OCI-LY1 (cell line): ENCODE data around the gene SPRN.

Experiments used
- H2AFZ ChIP-seq: fragments of 200-600 bp; sonication (generic), shearing (Covaris generic); 2 replicates; pipeline ENCODE4 v1.6.0; 2014; ENCODE audit warnings: antibody characterized with exemption, mild to moderate bottlenecking, low read length
- H3F3A ChIP-seq: fragments of 200-600 bp; sonication (generic), shearing (Covaris generic); 2 replicates; pipeline ENCODE4 v1.6.0; 2014; ENCODE audit warnings: mild to moderate bottlenecking, antibody characterized with exemption, low read length, moderate library complexity; ENCODE audit not compliant: insufficient read depth
- H3K27ac ChIP-seq: fragments of 200-600 bp; sonication (generic); 2 replicates; pipeline ENCODE4 v1.5.1; 2014; ENCODE audit warnings: low read length, mixed run types, mild to moderate bottlenecking, low read depth; ENCODE audit not compliant: poor library complexity, severe bottlenecking
- H3K27me3 ChIP-seq: fragments of 200-600 bp; sonication (generic); 2 replicates; pipeline ENCODE4 v1.6.0; 2014; ENCODE audit warnings: antibody characterized with exemption, mild to moderate bottlenecking, low read length, moderate library complexity; ENCODE audit not compliant: insufficient read depth
- H3K36me3 ChIP-seq: fragments of 200-600 bp; sonication (generic); 2 replicates; pipeline ENCODE4 v1.6.1; 2014; ENCODE audit warnings: mild to moderate bottlenecking, antibody characterized with exemption, low read length, moderate library complexity, mixed read lengths; ENCODE audit not compliant: insufficient read depth
- H3K4me1 ChIP-seq: fragments of 200-600 bp; sonication (generic); 2 replicates; pipeline ENCODE4 v1.5.1; 2014; ENCODE audit warnings: mild to moderate bottlenecking, low read length, moderate library complexity; ENCODE audit not compliant: insufficient read depth, severe bottlenecking
- H3K4me2 ChIP-seq: fragments of 200-600 bp; sonication (generic), shearing (Covaris generic); 2 replicates; pipeline ENCODE4 v1.6.1; 2014; ENCODE audit warnings: low read length
- H3K4me3 ChIP-seq: fragments of 200-600 bp; sonication (generic); 2 replicates; pipeline ENCODE4 v1.5.1; 2014; ENCODE audit warnings: low read length, low read depth, mild to moderate bottlenecking, mixed read lengths; ENCODE audit not compliant: poor library complexity, severe bottlenecking
- H3K79me2 ChIP-seq: fragments of 200-600 bp; shearing (Covaris generic); 2 replicates; pipeline ENCODE4 v1.6.1; 2016; ENCODE audit warnings: mixed run types, low read length, mixed read lengths; ENCODE audit not compliant: insufficient read depth
- H3K9ac ChIP-seq: fragments of 200-600 bp; sonication (generic), shearing (Covaris generic); 2 replicates; pipeline ENCODE4 v1.6.1; 2014; ENCODE audit warnings: mild to moderate bottlenecking, low read length, mixed read lengths
- H3K9me2 ChIP-seq: fragments of 200-600 bp; sonication (generic), shearing (Covaris generic); 2 replicates; pipeline ENCODE4 v1.6.1; 2014; ENCODE audit warnings: low read depth, mild to moderate bottlenecking, low read length, mixed read lengths
- H3K9me3 ChIP-seq: fragments of 200-600 bp; shearing (Covaris generic); 2 replicates; pipeline ENCODE4 v1.6.1; 2014; ENCODE audit warnings: low read length, mixed read lengths
- H4K20me1 ChIP-seq: fragments of 200-600 bp; sonication (generic), shearing (Covaris generic); 2 replicates; pipeline ENCODE4 v1.6.0; 2016; ENCODE audit warnings: mild to moderate bottlenecking, low read length; ENCODE audit not compliant: insufficient read depth
- CTCF ChIP-seq: fragments of 200-600 bp; sonication (generic), shearing (Covaris generic); IDR thresholded peaks from 2 replicates; pipeline ENCODE4 v1.5.1; 2017; ENCODE audit warnings: mild to moderate bottlenecking, antibody characterized with exemption, low read length, moderate library complexity, mixed read lengths
- EZH2 ChIP-seq: fragments of 200-600 bp; sonication (generic), shearing (Covaris generic); IDR thresholded peaks from 2 replicates; pipeline ENCODE4 v1.8.0; 2017; ENCODE audit warnings: borderline replicate concordance, mixed run types, mild to moderate bottlenecking, antibody characterized with exemption, low read length, moderate library complexity, mixed read lengths

Gene SPRN

GRCh38 chr10:133385214-133385613 is 39.2 kb downstream of the SPRN start:
- no peak overlapping the region for H3K27ac ChIP-seq
- H2AFZ ChIP-seq = no peak overlapping the region
- TF ChIP-seq EZH2 (no peak), CTCF (no peak)
- no peak overlapping the region for H3K9ac ChIP-seq
- H3K79me2 ChIP-seq = no peaks in the 10 kb centered on the region
- H3K9me3 ChIP-seq = no peaks in the 10 kb centered on the region
- no peaks in the 10 kb centered on the region for H4K20me1 ChIP-seq
- H3K36me3 ChIP-seq = no peaks in the 10 kb centered on the region
- no peak overlapping the region for H3K4me2 ChIP-seq
- H3K4me3 ChIP-seq = no peak overlapping the region
- no peaks in the 10 kb centered on the region; the same call in 1 of the 2 replicates for H3F3A ChIP-seq
- no peaks in the 10 kb centered on the region for H3K9me2 ChIP-seq
- peaks cover 4% of the 10 kb centered on the region; the same call in 1 of the 2 replicates for H3K27me3 ChIP-seq
- H3K4me1 ChIP-seq = peaks cover 19% of the 10 kb centered on the region

- Histone ChIP-seq H3K27ac (no peak overlapping the region), H3K4me2 (no peak overlapping the region), H3K27me3 (peaks cover 10% of the 10 kb centered on the region; the same call in 1 of the 2 replicates), H3F3A (no peaks in the 10 kb centered on the region; the same call in 1 of the 2 replicates), H4K20me1 (no peaks in the 10 kb centered on the region), H3K79me2 (no peaks in the 10 kb centered on the region), H2AFZ (no peak overlapping the region), H3K9me3 (no peaks in the 10 kb centered on the region), H3K9me2 (no peaks in the 10 kb centered on the region), H3K9ac (no peak overlapping the region), H3K4me3 (no peak overlapping the region), H3K36me3 (no peaks in the 10 kb centered on the region), H3K4me1 (peaks cover 8% of the 10 kb centered on the region)
- TF ChIP-seq EZH2 (no peak), CTCF (no peak)
Observed at GRCh38 chr10:133384071-133384470, 40.4 kb downstream of the SPRN start.

GRCh38 chr10:133383551-133383950 is 40.9 kb downstream of the SPRN start:
- TF ChIP-seq CTCF = no peak
- no peak for TF ChIP-seq EZH2
- H3K4me2 ChIP-seq = no peak overlapping the region
- H3K9me3 ChIP-seq = no peaks in the 10 kb centered on the region
- H4K20me1 ChIP-seq = no peaks in the 10 kb centered on the region
- no peaks in the 10 kb centered on the region for H3K79me2 ChIP-seq
- H3K27me3 ChIP-seq = peaks cover 10% of the 10 kb centered on the region; the same call in 1 of the 2 replicates
- no peak overlapping the region for H3K27ac ChIP-seq
- H3K4me1 ChIP-seq = peaks cover 5% of the 10 kb centered on the region
- no peak overlapping the region for H3K4me3 ChIP-seq
- no peaks in the 10 kb centered on the region for H3K9me2 ChIP-seq
- H3K36me3 ChIP-seq = no peaks in the 10 kb centered on the region
- no peak overlapping the region for H3K9ac ChIP-seq
- no peak overlapping the region for H2AFZ ChIP-seq
- no peaks in the 10 kb centered on the region; the same call in 1 of the 2 replicates for H3F3A ChIP-seq
